Epidermal melanocyte (primary cell): ENCODE measurements around the gene PDE6B.
"Not testable (repeated sequence)": the region's sequence is repeated elsewhere in the genome, so short reads cannot be mapped to it uniquely, and the experiment has no call there.

ENCODE experiments used
- DNase-seq: peaks from one replicate; pipeline ENCODE4 v3.0.0; 2011; ENCODE audit warnings: low spot score; ENCODE audit not compliant: insufficient read length

PDE6B gene

DNA sequence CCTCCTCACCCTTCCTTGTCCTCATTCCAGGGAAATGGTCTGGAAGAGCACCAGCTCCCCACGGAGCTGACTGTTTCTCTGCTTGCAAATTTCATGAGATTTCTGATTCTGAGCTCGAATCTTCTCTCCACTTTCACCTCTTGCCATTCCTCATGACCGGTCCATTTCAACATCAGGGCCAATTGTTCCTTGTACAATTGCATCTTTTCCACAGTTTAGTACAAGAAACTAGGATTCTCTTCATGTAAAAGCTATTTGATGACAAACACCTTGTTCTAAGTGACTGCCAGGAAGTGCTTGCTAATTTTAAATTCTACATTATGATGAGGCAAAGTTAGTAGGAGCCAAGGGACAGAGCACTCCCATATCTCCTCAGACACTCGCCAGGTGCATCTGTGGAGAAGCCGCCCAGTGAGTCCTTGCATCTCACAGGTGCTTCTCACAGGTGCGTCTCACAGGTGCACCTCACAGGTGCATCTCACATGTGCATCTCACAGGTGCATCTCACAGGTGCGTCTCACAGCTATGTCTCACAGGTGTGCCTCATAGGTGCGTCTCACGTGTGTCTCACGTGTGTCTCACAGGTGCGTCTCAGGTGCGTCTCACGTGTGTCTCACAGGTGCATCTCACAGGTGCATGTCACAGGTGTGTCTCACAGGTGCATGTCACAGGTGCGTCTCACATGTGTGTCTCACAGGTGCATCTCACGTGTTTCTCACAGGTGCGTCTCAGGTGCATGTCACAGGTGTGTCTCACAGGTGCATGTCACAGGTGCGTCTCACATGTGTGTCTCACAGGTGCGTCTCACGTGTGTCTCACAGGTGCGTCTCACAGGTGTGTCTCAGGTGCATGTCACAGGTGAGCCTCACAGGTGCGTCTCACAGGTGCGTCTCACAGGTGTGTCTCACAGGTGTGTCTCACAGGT, 3.0 kb upstream of the PDE6B start:
- DNase-seq: no peak

DNA sequence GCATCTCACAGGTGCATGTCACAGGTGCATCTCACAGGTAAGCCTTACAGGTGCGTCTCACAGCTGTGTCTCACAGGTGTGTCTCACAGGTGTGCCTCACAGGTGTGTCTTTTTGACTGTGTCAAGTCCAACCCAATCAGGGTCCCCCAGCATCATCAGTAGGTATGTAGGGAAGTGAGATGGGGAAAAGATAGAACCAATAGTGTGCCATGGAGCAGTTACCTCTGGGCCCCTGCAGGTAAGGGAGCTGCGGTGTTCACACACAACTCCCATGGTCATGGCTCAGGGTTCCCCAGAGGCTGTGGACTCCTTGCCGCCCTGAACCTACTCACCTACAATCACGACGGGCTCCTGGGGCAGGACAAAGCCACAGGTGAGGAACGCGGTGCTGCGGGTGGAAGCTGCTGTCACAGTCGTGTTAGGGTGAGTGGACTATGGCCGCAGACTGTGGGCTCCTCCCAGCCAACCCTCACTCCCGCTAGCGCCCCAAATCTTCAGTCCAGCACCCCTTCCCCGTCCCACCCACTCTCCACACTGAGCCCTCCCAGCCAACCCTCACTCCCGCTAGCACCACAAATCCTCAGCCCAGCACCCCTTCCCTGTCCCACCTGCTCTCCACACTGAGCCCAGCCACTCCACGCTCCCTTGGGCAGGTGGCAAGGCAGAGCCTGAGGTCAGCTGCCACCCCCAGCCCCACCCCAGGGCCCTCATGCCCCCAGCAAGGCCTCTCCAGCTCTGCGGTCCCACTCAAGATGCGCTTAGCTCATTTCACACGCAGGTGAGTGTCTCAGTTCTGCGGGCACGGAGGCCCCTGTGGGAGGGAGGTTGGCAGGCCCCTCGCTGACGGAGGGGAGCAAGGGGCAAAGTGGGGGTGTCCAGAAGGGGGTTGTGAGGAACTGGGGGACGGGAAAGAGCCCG, 2.1 kb upstream of the PDE6B start:
- no peak for DNase-seq

DNA sequence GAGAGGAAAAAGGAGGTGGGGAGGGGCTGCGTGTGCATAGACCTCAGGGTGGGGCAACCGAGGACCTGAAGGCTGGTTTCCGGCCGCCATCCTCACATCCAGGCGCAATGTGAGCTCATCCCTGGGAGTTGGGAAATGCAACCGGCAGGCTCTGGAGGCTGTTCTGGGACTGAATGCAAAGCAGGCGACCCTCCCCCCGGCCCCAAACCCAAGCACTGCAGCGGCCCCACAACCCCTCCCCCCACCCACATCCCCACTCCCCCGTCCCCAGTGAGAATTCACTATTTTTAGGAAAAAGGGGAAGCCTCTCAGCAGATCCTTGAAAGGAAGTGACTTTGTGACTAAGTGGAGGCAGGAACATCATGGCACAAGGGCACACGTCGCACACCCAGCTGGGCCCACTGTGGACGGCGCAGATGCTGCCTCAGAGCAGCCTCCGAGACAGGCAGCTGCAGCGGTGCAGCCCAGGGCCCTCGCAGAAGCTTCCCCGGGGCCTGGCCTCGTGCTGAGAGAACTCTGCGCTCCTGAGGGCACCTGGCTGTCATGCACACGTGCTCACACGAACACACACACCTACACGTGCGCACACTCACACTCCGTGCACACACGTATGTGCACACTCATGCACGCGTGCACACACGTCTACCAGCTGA, 1.3 kb upstream of the PDE6B start:
- DNase-seq: no peak

- DNase-seq: no peak
Observed at GRCh38 chr4:625631-626161, 323 bp downstream of the PDE6B start.

DNA sequence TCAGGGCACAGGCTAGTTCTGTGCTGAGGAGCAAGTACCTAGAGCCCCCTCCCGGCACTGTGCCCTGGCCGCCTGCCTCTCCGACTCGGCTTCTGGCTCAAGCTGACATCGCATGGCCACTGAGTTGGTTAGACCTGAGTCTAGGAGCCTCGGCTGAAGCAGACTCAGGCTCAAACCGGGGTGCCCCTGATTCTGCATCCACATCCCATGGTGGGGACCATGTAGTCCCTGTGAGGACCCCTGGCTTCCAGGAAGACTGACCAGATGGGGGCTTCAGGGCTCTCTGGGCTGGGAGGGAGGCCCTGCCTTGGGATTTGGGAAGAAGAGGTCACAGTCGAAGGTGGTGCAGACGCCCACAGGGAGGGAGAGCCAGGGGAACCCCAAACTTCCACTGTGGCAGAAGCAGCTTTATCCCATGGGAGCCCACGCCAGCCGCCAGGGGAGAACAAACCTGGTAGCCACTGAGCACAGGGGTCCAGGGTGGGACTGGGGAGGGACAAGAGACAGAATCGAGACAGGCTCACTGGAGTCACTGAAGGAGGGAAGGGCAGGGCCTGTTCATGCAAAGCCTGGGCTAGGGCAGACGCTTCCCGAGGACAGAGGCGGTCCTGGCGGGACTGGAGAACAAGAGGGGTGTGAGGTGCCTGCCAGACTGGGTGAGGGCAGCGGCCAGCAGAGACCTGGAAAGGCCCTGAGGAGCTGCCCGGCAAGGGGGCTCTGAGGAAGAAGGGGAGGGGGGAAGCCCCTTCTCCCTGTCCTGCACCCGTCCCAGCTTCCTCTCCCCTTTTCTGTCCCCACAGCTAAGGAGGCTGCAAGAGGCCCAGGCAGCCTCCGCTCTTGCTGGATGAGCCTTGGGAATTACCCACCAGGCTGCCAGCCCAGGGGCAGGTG, 1.1 kb downstream of the PDE6B start:
- DNase-seq: no peak

DNA sequence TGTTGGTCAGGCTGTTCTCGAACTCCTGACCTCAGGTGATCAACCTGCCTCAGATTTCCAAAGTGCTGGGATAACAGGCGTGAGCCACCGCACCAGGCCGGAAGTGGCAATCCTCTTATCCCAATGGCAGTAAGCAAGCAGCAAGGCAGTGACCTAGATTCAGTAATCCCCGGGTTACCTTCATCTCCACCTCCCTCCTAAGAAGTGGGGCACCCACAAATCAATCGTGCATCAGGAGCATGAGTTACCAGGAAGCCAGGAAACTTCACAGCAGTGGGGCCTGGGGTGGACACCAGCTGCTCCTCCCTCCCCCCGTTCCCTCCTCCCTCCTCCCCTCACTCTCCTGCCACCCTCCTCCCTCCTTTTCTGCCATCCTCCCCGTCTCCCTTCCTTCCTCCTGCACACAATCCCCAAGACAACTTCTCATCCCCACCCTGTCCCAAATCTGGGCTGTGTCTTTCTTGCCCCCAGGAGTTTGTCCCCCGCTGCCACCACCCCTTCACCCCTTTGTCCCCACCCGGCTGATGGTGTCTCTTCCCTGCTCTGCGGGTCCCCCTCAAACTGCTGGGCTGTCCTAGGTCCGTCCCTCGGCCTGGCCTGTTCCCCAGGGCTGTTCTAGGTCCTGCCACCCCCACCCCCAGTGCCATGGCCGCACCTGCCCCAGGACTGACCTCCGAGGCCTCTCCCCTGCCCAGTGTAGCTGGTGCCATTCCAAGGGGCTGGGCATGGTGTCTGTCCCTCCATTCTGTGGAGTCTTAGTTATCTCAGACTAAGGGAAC, 2.2 kb downstream of the PDE6B start:
- no peak for DNase-seq

- DNase-seq: no peak
Observed at GRCh38 chr4:628311-628741, 3.0 kb downstream of the PDE6B start.

GRCh38 chr4:628821-629635, 3.7 kb downstream of the PDE6B start:
- no peak for DNase-seq

GRCh38 chr4:629636-629914, 4.2 kb downstream of the PDE6B start:
- DNase-seq: no peak

DNA sequence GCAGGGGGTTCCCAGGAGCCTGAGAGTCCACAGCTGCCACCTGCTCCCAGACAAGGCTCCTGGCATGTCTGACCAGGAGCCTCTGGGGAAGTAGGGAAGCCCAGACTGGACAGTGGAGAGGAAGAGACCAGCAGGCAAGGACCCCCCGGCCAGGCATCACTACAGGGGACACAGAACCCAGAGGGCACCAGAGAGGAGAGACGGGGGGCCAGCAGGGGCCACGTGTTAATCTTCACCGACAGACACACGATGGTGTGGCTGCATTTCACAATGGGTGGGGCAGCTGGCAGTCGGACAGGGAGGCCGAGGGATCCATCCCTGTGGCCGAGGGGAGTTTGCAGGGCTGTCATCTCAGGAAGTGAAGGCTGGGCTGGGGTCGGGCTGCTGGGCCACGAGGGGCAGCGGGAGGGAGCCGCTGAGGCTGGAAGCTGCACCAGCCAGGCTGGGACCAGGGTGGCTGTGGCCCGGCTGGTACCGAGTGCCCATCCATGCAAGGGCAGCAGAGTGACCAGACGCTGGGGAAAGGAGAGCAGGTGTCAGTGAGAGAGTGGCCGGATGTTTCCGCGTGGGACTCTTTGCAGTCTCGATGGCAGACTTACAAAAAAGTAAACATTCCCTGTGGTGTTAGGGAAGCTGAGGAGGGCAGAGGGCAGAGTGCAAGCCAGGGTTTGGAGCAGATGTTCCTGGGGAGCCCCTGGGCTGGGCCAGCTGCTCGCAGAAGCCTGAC, 4.7 kb downstream of the PDE6B start:
- DNase-seq: no peak

GRCh38 chr4:630656-631055, 5.3 kb downstream of the PDE6B start:
- no peak for DNase-seq

DNA sequence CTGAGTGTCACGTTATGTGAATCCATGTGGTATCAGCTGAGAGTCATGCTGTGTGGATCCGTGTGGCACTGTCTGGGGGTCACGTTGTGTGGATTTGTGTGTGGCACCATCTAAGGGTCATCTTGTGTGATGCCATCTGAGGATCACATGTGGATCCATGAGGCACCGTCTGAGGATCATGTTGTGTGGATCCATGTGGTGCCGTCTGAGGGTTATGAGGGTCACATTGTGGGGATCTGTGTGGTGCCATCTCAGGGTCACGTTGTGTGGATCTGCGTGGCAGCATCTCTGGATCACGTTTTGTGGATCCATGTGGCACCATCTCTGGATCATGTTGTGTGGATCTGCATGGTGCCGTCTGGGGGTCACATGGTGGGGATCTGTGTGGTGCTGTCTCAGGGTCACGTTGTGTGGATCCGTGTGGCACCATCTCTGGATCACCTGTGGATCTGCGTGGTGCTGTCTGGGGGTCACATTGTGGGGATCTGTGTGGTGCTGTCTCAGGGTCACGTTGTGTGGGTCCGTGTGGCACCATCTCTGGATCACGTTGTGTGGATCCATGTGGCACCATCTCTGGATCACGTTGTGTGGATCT, 6.9 kb downstream of the PDE6B start:
- DNase-seq: no peak

DNA sequence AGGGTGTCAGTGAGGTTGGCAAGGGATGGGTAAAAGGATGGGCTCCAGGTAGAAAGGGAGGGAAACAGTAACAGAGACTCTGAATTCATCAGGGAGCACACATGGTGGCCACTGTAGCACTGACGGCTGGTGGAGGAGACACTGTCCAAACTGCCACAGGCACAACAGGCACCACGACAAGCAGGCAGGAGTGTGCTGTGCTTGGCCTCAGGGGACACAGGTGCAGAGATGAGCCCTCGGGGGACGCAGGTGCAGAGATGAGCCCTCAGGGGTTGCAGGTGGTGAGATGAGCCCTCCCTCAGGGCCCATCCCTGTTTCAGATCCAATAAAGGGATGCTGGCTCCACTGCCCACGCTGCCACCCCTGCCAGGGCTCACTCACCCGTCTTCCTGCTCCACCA, 7.6 kb downstream of the PDE6B start:
- DNase-seq: no peak

GRCh38 chr4:633406-633805, 8.0 kb downstream of the PDE6B start:
- no peak for DNase-seq

DNA sequence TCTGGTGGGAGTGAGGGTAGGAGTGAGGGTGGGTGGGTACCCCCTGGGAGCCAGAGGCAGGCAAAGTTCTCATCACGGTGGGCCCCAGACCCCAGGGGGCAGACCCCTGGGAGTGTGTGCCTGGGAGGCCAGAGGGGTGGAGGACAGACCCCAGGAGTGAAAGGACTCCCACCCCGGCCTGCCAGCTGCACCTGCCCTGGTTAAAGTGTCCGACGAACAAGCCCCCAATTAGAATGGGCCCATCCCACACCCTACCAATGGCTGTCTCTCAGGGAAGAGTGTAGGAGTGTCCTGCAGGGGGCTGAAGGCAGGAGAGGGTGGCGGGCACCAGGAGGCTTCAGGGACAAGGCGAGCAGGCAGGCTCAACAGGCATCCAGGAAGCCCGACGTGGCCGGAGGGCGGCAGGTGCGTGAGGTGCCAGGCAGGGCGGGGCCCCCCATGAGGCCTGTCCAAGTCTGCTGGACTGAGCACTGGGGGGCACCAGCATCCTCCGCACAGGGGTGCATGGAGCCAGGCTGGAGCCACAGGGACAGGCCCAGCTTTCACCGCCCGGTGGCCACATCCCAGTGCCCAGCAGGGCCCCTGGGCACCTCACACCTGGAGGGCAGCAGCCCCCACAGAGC, 8.7 kb downstream of the PDE6B start:
- DNase-seq: no peak

- DNase-seq: no peak
Observed at GRCh38 chr4:634599-634985, 9.2 kb downstream of the PDE6B start.

- DNase-seq: not testable (repeated sequence)
Observed at GRCh38 chr4:635066-635835, 9.9 kb downstream of the PDE6B start.
